Ureter (tissue), 1 donor: ENCODE measurements around the gene RYR2. TPM values are rescaled to one million over a fixed set of nuclear protein-coding genes. Genes with fewer than 3 reads are reported as not detected.

Experiments used
- DNase-seq: peaks from one replicate; pipeline ENCODE4 v3.0.0-alpha.2; 2020; ENCODE audit warnings: low spot score
- total RNA-seq: library from RNA; stranded (reverse); gene quantifications from one replicate; pipeline ENCODE4 v1.2.4, GENCODE V29; 2023
- donor health status: DM: yes; HTN: yes; CAD: no.

Gene RYR2
- 5.5 TPM for total RNA-seq

DNA sequence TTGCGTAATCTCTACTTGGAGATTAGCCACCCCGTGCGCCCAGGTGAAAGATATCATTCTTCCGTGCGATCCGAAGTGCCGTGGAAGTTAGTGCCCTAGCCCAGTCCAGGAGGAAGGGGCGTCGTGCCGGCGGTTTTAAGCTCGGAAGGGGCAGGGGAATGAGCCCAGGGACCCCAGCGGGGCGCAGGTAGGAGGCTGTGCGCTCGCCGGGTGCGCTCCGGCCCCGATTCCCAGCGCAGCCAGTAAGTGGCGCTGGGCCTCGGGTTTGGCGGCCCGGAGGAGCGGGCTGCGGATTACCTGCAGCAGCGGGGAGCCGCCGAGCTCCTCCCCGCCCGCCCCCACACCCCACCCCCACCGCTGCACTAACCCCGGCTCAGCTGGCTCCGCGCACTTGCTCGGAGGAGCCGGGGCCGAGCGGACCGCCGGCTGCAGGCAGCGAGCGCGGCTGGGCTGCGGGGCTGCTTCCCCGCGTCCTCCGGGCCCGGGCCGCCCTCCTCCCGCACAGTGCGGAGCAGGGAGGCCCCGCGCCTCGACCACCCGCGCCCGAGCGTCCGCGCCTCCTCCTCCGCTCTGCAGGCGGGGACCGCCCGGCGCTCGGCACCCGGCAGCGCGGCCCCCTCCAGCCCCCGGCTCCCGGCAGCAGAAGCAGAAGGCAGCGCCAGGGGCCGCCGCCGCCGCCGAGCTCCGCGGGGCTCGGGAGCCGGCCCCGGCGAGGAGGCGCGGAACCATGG, at the start of gene RYR2:
Gene RYR2, plus strand, starts transcription at position 390 of the 731 bp plus-strand sequence. Its CDS starts 338 bp downstream, at position 728.
- DNase-seq: no peak

DNA sequence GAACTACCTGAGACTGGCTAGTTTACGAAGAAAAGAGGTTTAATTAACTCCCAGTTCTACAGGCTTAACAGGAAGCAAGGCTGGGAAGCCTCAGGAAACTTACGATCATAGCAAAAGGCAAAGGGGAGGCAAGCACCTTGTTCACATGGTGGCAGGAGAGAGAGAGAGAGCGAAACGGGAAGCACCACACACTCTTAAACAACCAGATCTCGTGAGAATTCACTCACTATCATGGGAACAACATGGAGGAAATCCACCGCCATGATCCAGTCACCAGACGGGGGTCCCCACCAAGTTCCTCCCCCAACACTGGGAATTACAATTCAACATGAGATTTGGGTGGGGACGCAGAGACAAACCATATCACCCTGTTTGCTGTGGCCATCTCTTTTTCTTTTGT, 49.5 kb upstream of the RYR2 start:
- no peak for DNase-seq

DNA sequence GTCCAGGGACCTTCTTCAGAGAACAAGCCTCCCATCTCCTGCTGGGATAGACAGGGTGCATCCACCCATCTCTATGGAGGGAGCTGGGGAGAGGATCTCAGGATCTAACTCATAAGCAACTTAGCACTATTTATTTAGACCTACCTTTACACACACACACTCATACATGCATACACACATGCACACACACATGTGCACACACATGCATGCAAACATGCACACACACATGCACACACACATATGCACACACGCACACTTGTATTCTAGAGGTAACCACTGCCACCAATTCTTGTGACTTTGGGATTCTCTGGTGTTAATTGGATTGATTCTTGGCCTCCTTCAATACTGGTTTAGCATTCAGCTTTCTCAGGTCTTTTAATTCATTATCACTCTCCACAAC, 47.5 kb upstream of the RYR2 start:
- no peak for DNase-seq

DNA sequence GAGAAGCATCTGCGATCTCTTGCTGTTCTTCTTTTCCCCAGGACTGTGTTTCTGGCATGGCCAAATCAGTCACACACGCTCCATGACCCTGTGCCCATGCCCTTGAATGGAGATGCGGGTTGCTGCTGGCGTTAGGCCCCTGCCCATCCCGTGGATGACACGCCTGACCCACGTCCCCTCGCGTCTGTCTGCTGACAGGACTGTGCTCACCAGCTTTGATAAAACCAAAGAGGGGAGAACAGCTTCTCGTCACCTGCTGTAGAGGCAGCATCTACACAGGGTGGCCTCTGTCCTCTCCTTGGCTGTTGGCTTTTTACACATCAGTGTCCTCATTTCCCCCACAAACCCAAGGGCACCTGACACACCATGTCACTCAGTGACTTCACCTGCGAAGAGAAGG, 44.6 kb upstream of the RYR2 start:
- no peak for DNase-seq

DNA sequence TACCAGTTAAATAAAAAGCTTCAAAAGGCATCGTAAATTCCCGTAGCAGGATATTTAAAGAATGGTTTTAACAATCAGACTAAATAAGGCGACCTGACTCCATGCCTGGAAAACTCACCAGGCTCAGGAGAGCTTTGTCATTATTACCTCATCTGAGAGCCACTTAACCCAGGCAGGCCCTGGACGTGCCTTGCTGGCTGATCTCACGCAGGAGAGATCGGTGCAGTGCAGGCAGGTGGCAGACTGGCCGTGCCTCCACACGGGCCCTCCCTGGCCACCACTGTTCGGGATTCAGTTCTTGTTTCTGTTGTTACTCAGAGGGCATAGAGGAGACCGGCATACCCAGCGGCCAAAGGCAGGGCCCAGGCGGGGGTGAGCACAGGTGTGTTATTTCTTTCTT, 44.1 kb upstream of the RYR2 start:
- no peak for DNase-seq

DNA sequence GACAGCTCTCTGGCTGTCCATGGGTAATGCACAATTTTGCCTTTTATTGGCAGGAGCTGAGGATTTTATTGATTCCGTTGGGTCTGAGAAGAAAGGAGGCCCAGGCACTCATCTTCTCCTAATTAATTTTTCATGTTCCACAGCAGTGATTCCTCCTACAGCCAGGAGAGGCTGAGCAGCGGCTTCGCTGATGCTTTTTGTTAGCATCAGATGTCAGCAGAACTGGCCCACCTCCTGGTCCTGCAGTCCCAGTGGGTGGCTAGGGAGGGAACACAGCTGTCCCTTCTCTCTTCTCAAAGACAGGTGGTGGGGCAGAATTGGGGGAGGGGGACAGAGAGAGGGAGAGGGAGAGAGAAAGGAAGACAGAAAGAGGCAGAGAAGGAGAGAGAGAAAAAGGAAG, 43.4 kb upstream of the RYR2 start:
- DNase-seq: no peak

DNA sequence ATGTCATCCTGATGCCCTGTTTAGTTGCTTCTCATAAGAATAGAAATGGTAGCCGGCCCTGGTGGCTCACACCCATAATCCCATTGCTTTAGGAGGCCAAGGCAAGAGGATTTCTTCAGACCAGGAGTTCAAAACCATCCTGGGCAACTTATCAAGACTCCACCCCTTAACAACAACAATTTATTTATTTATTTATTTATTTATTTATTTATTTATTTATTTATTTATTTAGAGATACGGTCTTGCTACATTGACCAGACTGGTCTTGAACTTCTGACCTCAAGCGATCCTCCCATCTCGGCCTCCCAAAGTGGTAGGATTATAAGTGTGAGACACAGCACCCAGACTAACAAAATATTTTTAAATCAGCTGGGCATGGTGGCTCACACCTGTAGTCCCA, 41.8 kb upstream of the RYR2 start:
- DNase-seq: no peak

DNA sequence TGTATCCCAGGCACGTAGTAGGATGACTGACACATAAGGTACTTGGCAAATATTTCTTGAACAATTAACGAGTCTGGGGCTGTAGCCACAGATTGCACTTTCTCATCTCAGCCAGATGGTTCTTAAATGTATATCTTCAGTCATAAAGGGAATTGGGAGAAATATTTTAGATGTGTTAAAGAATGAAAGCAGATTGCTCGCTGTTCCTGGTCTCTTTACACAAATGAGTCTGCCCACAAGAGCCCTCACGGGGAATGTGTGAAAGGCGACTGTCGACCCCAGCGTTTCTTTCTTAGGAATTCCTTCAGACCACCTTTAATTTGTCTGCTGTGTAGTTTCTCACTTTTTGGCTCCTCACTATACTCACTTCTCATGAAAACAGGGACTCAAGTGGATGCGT, 38.5 kb upstream of the RYR2 start:
- DNase-seq: no peak

DNA sequence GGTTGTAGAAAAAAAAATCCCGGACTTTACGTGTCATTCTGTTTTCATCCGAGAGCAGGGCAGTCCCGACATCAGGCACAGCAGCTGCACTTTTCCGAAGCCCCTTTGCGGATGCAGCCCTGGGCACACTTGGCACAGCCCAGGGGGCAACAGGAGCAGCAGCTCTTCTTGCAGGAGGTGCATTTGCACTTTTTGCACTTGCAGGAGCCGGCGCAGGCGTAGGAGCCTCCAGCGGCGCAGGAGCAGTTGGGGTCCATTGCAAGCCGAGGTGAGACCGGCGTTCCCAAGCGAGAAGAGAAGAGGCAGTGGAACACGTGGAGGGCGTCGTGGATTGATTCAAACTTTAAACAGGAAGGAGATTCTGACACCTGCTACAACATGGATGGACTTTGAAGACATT, 37.9 kb upstream of the RYR2 start, which contains the start of gene MT1HL1:
Gene MT1HL1, minus strand, starts transcription at position 326 of the 400 bp plus-strand sequence. Its CDS starts 69 bp downstream, at position 257.
- no peak for DNase-seq

DNA sequence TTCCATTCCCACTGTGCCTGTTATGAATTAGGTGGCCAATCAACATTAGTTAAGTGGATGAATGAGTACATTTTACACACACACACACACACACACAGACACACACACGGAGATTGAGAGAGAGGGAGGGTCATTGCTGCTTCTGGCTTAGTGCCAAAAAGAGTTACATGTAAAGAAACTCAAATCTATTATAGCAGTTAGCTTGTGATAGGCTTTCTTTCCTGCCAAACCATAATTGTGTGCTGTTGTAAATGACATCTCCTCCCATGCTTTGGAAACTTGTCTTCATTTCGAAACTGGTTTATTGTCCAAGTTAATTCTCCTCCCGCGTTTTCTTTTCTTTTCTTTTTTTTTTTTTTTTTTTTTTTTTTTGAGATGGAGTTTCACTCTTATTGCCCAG, 36.3 kb upstream of the RYR2 start:
- no peak for DNase-seq

DNA sequence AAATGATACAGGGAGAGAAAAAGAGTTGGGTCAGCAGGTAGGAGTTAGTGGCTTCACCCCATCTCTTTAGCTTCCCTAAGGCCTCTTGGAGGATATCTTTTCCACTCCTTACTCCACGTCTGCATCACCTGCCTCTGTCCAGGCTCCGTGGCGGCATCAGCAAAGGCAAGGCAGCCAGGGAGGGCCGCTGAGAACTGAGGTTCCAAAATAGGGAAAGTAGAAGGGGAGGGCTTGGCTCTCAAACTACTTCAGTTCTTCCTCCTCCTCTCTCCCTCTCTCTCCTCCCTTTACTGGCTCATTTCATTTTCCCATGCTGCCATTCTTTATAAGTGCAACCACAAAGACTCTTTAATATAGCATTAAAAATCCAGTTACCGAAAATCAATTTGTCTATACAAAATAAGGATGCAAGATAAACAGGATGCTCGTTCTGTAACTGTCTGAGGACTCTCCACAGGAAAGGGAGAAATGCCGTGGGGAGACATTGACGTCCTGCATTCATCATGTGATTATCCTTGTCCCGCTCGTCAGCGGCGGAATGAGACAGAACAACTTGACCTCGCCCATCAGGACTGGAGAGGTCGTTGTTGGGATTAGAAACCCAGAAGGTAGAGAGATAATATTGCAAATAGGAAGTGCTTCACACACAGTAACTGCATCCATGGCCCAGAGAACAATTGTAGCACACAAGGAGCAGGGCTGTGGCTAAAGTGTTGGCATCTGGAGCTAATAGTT, 34.7 kb upstream of the RYR2 start:
- no peak for DNase-seq

DNA sequence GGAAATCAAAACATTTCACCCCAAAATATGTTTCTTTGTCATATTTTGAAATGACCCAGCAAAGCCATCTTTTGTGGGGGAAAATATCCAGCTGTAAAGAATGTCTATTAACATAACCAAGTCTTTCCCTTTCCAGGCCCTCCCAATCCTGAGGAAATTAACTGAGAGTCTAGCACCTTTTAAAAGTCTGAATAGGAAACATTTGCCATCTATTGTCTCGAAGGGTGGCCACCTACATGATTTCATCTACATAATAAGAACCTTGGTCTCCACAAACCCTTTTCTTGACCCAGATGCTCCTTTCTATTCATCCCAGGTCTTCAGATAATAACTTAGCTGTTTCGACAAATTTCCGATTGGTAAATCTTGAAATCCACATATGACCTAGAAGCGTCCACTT, 32.4 kb upstream of the RYR2 start:
- no peak for DNase-seq

DNA sequence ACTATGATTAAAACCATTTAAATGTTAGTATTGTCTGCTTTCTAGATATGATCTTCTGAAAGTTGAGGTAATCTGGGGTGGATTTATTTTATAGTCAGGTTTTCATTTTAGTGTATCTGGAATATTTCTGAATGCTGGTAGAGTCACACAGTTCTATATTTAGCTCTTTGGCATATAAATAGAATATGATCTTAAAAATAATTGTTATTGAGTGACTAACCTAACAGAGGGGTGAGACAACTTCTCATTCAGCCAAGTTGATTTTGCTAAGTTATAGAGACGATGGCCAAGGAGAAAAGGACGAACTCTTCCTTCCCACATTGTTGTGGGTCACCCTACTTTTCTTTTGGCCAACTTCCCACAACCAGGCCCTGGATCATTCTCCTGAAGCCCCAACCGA, 30.6 kb upstream of the RYR2 start:
- DNase-seq: no peak

DNA sequence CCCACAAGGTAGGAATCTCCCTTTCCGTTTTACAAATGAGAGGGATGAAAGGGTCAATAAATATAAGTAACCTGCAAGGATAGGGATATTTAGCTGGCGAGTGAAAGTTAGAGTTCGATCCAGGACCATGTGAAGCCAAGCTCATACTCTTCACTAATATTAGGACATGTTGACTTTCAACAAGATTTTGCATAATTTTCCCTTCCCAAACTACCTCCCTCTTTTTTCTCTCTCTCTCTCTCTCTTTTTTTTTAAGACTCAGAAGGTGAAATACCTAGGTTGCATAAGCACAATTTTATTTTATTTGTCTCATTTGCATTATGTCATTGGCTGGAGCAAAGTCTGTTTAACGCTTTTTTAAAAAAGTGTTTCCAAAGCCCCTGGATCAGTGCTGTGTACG, 29.6 kb upstream of the RYR2 start:
- DNase-seq: no peak

DNA sequence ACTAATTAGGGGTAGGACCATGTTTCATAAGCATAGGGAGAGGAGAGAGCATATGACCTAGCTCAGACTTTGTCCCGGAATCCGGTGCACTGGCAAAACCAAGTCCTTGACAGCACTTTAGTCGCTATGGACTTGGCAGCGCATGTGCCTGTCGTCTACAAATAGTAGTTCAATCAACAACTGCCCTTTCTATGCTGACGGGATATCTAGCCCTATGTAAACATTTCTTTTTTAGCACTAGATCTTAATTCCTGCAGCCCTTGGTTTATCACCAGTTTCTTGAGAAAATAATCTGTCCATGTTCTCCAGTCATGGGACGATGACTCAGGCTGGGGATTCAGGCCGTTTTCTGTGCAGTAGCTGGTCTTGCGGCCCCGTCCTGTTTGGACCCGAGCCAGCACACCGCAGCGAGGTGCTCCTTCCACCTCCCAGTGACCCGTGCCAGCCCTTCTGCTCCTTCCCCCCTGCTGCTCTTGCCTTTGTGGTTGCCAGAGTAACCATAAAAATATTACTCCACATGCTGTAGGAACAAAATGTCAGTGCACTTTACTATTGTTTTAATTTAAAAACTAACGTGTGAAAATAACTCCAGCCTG, 29.1 kb upstream of the RYR2 start:
- peak; percentile 49 for DNase-seq

DNA sequence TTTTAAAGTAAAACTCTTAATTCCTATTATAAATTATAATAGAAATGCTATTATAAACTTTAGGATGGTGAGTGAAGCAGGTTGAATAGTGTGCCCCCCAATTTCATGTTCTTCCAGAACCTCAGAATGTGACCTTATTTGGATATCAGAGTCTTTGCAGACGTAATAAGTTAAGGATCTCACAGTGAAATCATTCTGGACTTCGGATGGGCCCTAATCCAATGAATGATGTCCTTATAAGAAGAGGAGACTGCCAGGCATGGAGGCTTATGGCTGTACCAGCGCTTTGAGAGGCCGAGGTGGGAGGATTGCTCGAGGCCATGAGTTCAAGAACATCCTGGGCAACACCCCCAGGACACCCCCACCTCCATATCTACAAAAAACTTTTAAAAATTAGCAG, 28.4 kb upstream of the RYR2 start:
- DNase-seq: no peak

DNA sequence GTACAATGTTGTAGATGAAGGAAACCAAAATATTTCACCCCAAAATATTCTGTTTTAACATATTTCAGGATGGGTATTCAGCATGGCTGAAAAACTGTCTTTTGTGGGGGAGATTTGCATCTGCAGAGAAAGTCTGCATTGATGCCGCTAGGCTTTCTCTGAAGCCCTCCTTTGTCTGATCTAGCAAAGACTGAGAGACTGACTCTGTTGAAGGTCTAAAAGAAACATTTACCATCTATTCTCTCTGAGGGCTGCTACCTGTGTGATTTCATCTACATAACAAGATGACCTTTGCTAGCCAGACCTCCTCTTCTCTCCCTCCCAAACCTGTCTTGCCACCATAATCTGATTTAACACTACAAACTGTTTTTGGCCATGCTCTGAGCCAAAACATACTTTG, 25.4 kb upstream of the RYR2 start:
- no peak for DNase-seq

DNA sequence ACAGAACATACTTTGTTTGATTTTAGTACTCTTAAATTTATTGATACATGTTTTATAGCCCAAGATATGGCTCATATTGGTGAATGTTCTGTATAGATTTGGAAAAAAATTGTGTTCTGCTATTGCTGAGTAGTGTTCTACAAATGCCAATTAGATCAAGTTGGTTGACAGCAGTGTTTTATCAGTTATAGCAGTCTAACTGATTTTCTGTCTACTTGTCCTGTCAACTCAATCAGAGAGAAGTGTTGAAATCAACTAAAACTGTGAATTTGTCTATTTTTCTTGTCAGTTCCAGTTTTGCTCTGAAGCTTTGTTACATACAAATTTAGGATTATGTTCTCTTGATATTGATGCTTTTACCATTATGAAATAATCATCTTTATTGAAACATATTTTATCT, 23.1 kb upstream of the RYR2 start:
- no peak for DNase-seq

DNA sequence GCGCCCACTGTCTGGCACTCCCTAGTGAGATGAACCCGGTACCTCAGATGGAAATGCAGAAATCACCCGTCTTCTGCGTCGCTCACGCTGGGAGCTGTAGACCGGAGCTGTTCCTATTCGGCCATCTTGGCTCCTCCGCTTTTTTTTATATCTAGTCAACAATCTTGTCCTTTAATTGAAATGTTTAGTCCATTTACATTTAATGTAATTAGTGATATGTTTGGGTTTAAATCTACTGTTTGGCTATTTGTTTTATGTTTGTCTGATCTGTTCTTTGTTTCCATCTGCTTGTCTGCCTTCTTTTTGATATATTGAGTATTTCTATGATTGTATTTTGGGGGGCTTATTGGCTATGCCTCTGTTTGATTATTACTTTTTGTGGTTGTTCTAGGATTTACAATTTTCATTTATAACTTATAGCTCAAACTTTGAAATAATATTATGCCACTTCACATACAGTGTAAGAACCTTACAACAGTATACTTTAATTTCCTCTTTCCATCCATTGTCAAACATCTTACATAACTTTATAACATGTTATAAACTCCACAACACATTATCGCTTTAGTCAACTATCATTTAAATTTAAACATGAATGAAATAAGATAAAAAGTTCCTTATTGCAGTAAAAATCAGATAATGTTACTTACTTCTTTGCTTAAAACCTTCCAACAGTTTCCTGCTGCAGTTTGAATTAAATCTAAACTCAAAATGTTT, 16.5 kb upstream of the RYR2 start:
- no peak for DNase-seq

DNA sequence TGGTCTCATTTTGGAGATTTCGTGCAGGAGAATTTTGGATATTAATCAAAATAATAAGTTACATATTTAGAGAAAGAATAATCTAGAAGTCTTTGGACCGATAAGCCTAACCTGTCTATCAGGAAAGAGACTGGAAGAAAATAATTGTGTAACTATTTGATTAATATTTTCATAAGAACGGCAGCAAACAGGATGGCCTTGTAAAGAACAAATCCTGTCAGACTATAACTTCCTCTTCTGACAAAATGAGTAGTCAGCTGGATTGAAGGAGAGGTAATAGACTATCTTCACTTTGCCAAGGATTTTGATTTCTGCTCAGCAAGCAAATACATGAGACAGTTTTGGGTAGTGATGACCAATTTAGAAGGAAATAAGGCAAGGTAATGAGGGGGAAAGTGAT, 12.7 kb upstream of the RYR2 start:
- no peak for DNase-seq

DNA sequence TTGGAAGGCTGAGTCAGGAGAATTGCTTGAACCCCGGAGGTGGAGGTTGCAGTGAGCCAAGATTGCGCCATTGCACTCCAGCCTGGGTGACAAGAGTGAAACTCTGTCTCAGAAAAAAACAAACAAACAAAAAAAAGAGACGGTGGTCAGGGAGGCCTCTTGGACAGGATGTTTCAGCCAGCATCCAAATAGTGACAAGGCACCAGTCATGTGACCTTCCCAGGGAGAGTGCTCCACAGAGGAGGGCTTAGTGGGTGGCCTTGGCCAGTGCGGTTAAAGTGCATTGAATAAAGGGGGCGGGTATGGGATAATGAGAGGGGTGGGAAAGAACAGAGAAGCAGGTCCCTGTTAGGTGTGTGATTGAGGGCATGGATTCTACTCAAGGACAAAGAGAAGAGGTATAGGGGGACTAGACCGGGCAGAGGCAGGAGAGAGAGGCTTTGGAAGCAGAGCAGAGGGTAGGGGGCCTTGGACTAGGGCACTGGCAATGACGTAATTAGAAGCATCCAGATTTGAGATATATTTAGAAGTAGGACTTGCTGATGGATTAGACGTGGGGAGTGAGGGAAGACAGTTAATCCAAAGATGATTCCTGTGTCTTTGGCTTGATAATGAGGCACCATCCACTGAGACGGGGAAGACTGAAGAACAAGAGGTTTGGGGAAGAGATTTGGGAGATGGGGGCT, 12.0 kb upstream of the RYR2 start:
- DNase-seq: no peak

DNA sequence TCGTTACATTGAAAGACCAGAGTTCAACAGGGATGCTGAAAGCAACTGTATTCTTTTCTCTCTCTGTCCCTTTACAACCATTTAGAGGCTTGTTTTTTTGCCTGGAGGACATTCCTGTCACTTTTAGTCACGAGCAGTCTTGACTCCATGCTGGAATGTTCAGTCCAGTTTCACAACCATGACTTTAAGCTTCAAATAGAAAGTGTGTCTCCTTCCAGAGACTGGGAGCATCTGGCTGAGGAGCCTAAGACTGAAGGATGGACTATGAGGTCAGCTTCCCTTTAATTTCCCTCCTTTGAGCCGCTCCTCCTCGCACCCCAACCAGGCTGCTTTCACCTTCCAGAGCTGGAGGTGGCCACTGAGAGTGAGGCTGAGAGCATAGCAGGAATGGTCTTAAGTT, 10.5 kb upstream of the RYR2 start:
- no peak for DNase-seq
